HepG2 (cell line): ENCODE measurements around the gene MROH2A. TPM values are rescaled to one million over a fixed set of nuclear protein-coding genes. Genes with fewer than 3 reads are reported as not detected.
A peak's percentile ranks its signal among the peaks of the same experiment; 100 is the strongest.

ENCODE experiments used
- ATAC-seq: fragments of 200-7000 bp; cut with Tn5 transposase; 3 replicates; pipeline ENCODE4 v1.9.1; 2020; ENCODE audit warnings: mild to moderate bottlenecking, moderate library complexity
- BruUV-seq: library from RNA; stranded (reverse); fragments of 400-500 nt; replicated peaks from 2 replicates; lab custom pipeline; 2021; lab: Mats Ljungman, UMichigan
- CTCF ChIA-PET: fragments of 300-600 bp; formaldehyde crosslinking; extraction: SDS; loops from one replicate; lab custom pipeline; 2021; ENCODE audit warnings: low total read pairs, inconsistent platforms, low intra/inter-chr PET ratio; lab: Yijun Ruan, JAX
- POLR2A ChIA-PET: fragments of 350-600 bp; sonication (Branson Sonifier 250); formaldehyde crosslinking; loops from one replicate; lab custom pipeline; 2020; ENCODE audit warnings: antibody characterized with exemption, inconsistent platforms; lab: Yijun Ruan, JAX
- DNase-seq: peaks from one replicate; pipeline ENCODE4 v3.0.0-alpha.2; 2015; ENCODE audit warnings: low spot score
- FAIRE-seq: peaks from 3 replicates; lab custom pipeline; 2011; peaks lifted over from hg19 to GRCh38; lab: Jason Lieb, UNC
- H2AFZ ChIP-seq: one replicate; pipeline ENCODE4 v1.6.1; 2011; ENCODE audit warnings: low read length, inconsistent platforms
- H3K27ac ChIP-seq: fragments of 300-600 bp; 3 replicates; pipeline ENCODE4 v1.8.0; 2011; ENCODE audit warnings: mixed run types, mild to moderate bottlenecking, mixed read lengths, low read length, inconsistent platforms; ENCODE audit not compliant: insufficient read depth; ENCODE audit errors: extremely low read length
- H3K27me3 ChIP-seq, 2 experiments: fragments of 200-600 bp in 1 of 2; 2 replicates in 1 of 2; 3 replicates in 1 of 2; pipeline versions ENCODE4 v1.6.0 to v1.8.0; 2011; ENCODE audit warnings: low read length in 2 of 2, mild to moderate bottlenecking in 2 of 2, moderate library complexity in 2 of 2, inconsistent platforms in 1 of 2; ENCODE audit not compliant: insufficient read depth in 2 of 2, control insufficient read depth in 1 of 2
- H3K36me3 ChIP-seq, 2 experiments: fragments of 200-600 bp in 1 of 2; replicated peaks in 1 of 2; 2 replicates in 1 of 2; 3 replicates in 1 of 2; pipeline versions ENCODE4 v1.5.1 to v1.8.0; 2011; ENCODE audit warnings: low read length in 2 of 2, inconsistent platforms in 1 of 2; ENCODE audit not compliant: insufficient read depth in 2 of 2, control insufficient read depth in 1 of 2
- H3K4me1 ChIP-seq: 2 replicates; pipeline ENCODE4 v1.5.1; 2012; ENCODE audit warnings: low read length, inconsistent platforms; ENCODE audit not compliant: insufficient read depth
- H3K4me2 ChIP-seq: 2 replicates; pipeline ENCODE4 v1.6.0; 2011; ENCODE audit warnings: low read depth, low read length, inconsistent platforms
- H3K4me3 ChIP-seq, 3 experiments: fragments of 200-600 bp in 1 of 3; sonication (generic), shearing (Covaris generic) in 1 of 3; replicated peaks in 1 of 3; 2 replicates each; pipeline ENCODE4 v1.5.1; 2011 to 2016; ENCODE audit warnings: low read length in 3 of 3, inconsistent platforms in 2 of 3, low read depth in 2 of 3, mild to moderate bottlenecking in 2 of 3, control low read depth in 1 of 3, mixed read lengths in 1 of 3; ENCODE audit not compliant: insufficient read depth in 1 of 3
- H3K79me2 ChIP-seq: one replicate; pipeline ENCODE4 v1.6.1; 2011; ENCODE audit warnings: low read length, inconsistent platforms; ENCODE audit not compliant: insufficient read depth
- H3K9ac ChIP-seq: 2 replicates; pipeline ENCODE4 v1.6.0; 2011; ENCODE audit warnings: mild to moderate bottlenecking, low read depth, low read length, inconsistent platforms; ENCODE audit not compliant: insufficient read depth
- H3K9me3 ChIP-seq: 2 replicates; pipeline ENCODE4 v1.5.1; 2012; ENCODE audit warnings: mild to moderate bottlenecking, low read length
- H4K20me1 ChIP-seq: 2 replicates; pipeline ENCODE4 v1.6.0; 2011; ENCODE audit warnings: inconsistent platforms, mild to moderate bottlenecking, low read length, moderate library complexity; ENCODE audit not compliant: insufficient read depth
- CHD4 ChIP-seq: fragments of 200-600 bp; sonication (generic); IDR thresholded peaks from 2 replicates; pipeline ENCODE4 v1.7.0; 2017; ENCODE audit warnings: mild to moderate bottlenecking, low read length, borderline replicate concordance
- KDM6A ChIP-seq: IDR thresholded peaks from 2 replicates; pipeline ENCODE4 v1.6.1; 2016; ENCODE audit warnings: low read depth
- ZBTB39 ChIP-seq: sonication (generic); formaldehyde crosslinking; IDR thresholded peaks from 2 replicates; pipeline ENCODE4 v1.5.0; 2020; ENCODE audit warnings: missing genetic modification reagents
- ZNF609 ChIP-seq: sonication (generic); formaldehyde crosslinking; IDR thresholded peaks from 2 replicates; pipeline ENCODE4 v1.4.0; 2020; ENCODE audit warnings: mild to moderate bottlenecking, missing genetic modification reagents, borderline replicate concordance
- ZNF720 ChIP-seq: sonication (generic); formaldehyde crosslinking; IDR thresholded peaks from 2 replicates; pipeline ENCODE4 v1.4.0; 2020; ENCODE audit warnings: missing genetic modification reagents
- WGBS: methylation state at CpG from one replicate; pipeline ENCODE4 v1.1.6; 2017; ENCODE audit warnings: low lambda C conversion rate; 5-methylcytosine and 5-hydroxymethylcytosine counted together
- in situ Hi-C: cut with HindIII; loops from 2 replicates; pipeline ENCODE4 v1.10.0; 2017; ENCODE audit warnings: low pct_unique_long_range_greater_than_20kb; ENCODE audit not compliant: extremely low pct_ligation_motif_present
- intact Hi-C: fragments of 100-400 bp; cut with micrococcal nuclease; formaldehyde crosslinking; loops from one replicate; pipeline ENCODE4 v1.10.0; 2022; ENCODE audit not compliant: unreplicated experiment
- polyA plus RNA-seq, 8 experiments: library from polyadenylated mRNA; depleted of rRNA in 3 of 8; stranded (reverse) in 7 of 8; unstranded in 1 of 8; fragments of >200 nt; fragmentation: Illumina TruSeq in 4 of 8; extraction: Trizol in 4 of 8; gene quantifications; 2 replicates each; pipeline versions ENCODE4 v1.2.1 to v1.2.3, GENCODE V29; 2011 to 2016; ENCODE audit warnings: low read depth in 4 of 8, missing spikeins in 1 of 8, mixed read lengths in 1 of 8; ENCODE audit not compliant: insufficient read depth in 1 of 8
- total RNA-seq, 5 experiments: library from RNA; depleted of rRNA; stranded (reverse); fragments of >200 nt; fragmentation: Illumina TruSeq; extraction: Trizol; gene quantifications; 2 replicates each; pipeline ENCODE4 v1.2.3, GENCODE V29; 2016; ENCODE audit warnings: low read depth in 1 of 5
- TF ChIP-seq, protein P1 (sequence below): IDR thresholded peaks from 2 replicates; pipeline ENCODE4 v1.6.1; 2012; ENCODE audit warnings: low read length, improper control_type of control experiment
- TF ChIP-seq, protein P2 (sequence below): IDR thresholded peaks from 2 replicates; pipeline ENCODE4 v1.6.1; 2018; ENCODE audit warnings: missing genetic modification reagents
- TF ChIP-seq, protein P3 (sequence below): sonication (generic); formaldehyde crosslinking; IDR thresholded peaks from 2 replicates; pipeline ENCODE4 v1.5.0; 2020; ENCODE audit warnings: missing genetic modification reagents

MROH2A gene
- total and polyA plus RNA-seq, 2 of the 13 experiments (the other 11 are each of a cell fraction or from before 2014, with no cell fraction given): 0.03 to 0.04 TPM

GRCh38 chr2:233853353-233853752, 75.2 kb downstream of the MROH2A start (continued):
- TF ChIP-seq ZBTB39 (CRISPR knock-in tag) (peak; percentile 6; the same call in 1 of the 2 replicates), CHD4 (peak; percentile 92; the same call in 1 of the 2 replicates)
- TF ChIP-seq, protein P1, sequence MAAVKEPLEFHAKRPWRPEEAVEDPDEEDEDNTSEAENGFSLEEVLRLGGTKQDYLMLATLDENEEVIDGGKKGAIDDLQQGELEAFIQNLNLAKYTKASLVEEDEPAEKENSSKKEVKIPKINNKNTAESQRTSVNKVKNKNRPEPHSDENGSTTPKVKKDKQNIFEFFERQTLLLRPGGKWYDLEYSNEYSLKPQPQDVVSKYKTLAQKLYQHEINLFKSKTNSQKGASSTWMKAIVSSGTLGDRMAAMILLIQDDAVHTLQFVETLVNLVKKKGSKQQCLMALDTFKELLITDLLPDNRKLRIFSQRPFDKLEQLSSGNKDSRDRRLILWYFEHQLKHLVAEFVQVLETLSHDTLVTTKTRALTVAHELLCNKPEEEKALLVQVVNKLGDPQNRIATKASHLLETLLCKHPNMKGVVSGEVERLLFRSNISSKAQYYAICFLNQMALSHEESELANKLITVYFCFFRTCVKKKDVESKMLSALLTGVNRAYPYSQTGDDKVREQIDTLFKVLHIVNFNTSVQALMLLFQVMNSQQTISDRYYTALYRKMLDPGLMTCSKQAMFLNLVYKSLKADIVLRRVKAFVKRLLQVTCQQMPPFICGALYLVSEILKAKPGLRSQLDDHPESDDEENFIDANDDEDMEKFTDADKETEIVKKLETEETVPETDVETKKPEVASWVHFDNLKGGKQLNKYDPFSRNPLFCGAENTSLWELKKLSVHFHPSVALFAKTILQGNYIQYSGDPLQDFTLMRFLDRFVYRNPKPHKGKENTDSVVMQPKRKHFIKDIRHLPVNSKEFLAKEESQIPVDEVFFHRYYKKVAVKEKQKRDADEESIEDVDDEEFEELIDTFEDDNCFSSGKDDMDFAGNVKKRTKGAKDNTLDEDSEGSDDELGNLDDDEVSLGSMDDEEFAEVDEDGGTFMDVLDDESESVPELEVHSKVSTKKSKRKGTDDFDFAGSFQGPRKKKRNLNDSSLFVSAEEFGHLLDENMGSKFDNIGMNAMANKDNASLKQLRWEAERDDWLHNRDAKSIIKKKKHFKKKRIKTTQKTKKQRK: no peak

DNA sequence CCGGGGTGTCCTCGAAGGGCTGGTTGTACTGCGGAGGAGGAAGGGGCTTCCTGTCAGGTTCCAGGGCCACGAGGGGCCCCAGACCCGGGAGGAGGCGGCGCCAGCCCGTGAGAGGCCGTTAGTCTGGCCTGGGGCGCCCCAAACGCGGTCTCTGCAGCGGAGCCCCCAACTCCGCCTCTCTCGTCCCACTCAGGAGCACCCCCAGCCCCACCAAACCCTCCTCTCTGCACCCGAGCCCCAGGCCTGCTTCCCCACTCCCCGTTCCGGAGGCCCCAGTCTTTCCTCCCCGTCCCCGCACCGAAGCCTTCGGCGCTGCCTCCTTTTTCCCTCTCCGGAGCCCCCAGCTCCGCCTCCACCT, 75.7 kb downstream of the MROH2A start:
- CTCF ChIA-PET: no interaction called here
- BruUV-seq: no TSS peak
- POLR2A ChIA-PET: no interaction called here
- ATAC-seq: peak; percentile 5
- Histone ChIP-seq H3K36me3 (peaks cover 14 to 34% of the 10 kb centered on the region in 2 experiments), H3K27ac (peak overlapping the region; percentile 83), H4K20me1 (peaks cover 7% of the 10 kb centered on the region; the same call in 1 of the 2 replicates), H3K9ac (peak overlapping the region; percentile 94), H2AFZ (no peak overlapping the region), H3K27me3 (peaks cover 2 to 3% of the 10 kb centered on the region in 2 experiments; a peak in 1 of 5 replicates), H3K4me3 (peak overlapping the region; percentile 95 to 100 (median 98)), H3K4me2 (peak overlapping the region; percentile 92), H3K4me1 (peaks cover 48% of the 10 kb centered on the region), H3K9me3 (no peaks in the 10 kb centered on the region), H3K79me2 (peaks cover 39% of the 10 kb centered on the region)
- in situ Hi-C loops: no loop called here
- under 1% methylated on average over 19 of the region's 25 CpGs for WGBS
- no peak for FAIRE-seq
- intact Hi-C loops: no loop called here
- no peak for DNase-seq
- TF ChIP-seq, protein P2, sequence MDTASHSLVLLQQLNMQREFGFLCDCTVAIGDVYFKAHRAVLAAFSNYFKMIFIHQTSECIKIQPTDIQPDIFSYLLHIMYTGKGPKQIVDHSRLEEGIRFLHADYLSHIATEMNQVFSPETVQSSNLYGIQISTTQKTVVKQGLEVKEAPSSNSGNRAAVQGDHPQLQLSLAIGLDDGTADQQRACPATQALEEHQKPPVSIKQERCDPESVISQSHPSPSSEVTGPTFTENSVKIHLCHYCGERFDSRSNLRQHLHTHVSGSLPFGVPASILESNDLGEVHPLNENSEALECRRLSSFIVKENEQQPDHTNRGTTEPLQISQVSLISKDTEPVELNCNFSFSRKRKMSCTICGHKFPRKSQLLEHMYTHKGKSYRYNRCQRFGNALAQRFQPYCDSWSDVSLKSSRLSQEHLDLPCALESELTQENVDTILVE (CRISPR knock-in tag): no peak
- TF ChIP-seq ZNF609 (CRISPR knock-in tag) (peak; percentile 19; the same call in 1 of the 2 replicates), ZNF720 (CRISPR knock-in tag) (no peak), KDM6A (CRISPR knock-in tag) (no peak)
- TF ChIP-seq, protein P3, sequence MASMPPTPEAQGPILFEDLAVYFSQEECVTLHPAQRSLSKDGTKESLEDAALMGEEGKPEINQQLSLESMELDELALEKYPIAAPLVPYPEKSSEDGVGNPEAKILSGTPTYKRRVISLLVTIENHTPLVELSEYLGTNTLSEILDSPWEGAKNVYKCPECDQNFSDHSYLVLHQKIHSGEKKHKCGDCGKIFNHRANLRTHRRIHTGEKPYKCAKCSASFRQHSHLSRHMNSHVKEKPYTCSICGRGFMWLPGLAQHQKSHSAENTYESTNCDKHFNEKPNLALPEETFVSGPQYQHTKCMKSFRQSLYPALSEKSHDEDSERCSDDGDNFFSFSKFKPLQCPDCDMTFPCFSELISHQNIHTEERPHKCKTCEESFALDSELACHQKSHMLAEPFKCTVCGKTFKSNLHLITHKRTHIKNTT: no peak
